ENCODE measurements around the gene SYNGR2.
"Not testable (repeated sequence)": the region's sequence is repeated elsewhere in the genome, so short reads cannot be mapped to it uniquely, and the experiment has no call there.

Gene SYNGR2

DNA sequence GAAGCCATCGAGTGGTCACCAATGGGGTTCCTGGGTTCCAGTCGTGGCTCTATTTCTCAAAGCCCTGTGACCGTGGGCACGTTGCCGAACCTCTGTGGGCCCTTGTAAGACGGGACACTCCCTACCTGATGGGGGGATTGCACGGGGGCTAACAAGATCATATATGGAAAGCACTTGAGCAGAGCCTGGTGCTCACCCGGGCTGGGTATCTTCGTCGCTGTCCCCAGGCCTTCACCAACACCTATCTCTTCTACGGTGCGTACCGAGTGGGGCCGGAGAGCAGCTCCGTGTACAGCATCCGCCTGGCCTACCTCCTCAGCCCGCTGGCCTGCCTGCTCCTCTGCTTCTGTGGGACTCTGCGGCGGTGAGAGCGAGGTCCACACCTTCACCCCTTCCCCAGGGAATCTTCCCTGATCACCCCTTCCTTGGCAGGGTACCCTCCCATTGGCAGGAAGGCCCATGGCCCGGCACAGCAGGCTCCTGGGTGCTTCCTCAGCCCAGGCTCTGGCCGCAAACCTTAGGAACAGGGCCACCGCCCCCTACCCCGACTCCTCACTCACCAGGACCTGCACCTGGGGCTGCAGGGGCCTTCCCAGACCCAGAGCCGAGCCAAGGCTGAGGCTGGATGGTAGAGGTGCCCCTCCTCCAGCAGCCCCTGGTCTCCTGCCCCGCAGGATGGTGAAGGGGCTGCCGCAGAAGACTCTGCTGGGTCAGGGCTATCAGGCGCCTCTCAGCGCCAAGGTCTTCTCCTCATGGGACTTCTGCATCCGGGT is 35.0 kb upstream of the SYNGR2 start:
- DNase-seq: no peak
- TF ChIP-seq POLR2A (IDR thresholded peaks at IDR 0.05; ENCODE audit: low read length) (no peak), GATA1 (IDR thresholded peaks at IDR 0.05; ENCODE audit: low read depth, low read length) (no peak)

GRCh38 chr17:78133971-78134898 is 34.1 kb upstream of the SYNGR2 start:
- no peak for TF ChIP-seq GATA1 (IDR thresholded peaks at IDR 0.05; ENCODE audit: low read depth, low read length)
- TF ChIP-seq POLR2A (IDR thresholded peaks at IDR 0.05; ENCODE audit: low read length): no peak
- DNase-seq: peak; percentile 75 to 76

DNA sequence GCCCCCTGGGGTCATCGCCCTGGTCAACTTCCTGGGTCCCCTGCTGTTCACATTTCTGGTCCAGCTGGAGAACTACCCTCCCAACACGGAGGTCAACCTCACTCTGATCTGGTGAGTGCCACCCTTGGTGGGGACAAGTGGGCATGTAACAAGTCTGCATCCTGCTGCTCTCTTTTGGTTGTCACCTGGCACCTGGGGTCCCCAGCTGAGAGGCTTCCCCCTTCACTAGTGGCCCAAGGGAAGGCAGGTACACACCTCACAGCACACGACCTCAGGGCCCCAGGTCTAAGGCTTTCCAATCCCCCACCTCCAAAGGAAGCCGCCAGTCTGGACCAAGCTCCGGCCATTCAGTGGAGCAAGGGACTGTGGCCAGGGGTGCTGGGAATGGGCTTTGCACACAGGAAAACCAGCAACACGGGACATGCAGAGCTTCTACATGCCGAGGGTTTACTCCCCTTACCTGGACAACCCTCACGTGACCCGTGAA is 33.4 kb upstream of the SYNGR2 start:
- DNase-seq: no peak
- no peak for TF ChIP-seq GATA1 (IDR thresholded peaks at IDR 0.05; ENCODE audit: low read depth, low read length)

DNA sequence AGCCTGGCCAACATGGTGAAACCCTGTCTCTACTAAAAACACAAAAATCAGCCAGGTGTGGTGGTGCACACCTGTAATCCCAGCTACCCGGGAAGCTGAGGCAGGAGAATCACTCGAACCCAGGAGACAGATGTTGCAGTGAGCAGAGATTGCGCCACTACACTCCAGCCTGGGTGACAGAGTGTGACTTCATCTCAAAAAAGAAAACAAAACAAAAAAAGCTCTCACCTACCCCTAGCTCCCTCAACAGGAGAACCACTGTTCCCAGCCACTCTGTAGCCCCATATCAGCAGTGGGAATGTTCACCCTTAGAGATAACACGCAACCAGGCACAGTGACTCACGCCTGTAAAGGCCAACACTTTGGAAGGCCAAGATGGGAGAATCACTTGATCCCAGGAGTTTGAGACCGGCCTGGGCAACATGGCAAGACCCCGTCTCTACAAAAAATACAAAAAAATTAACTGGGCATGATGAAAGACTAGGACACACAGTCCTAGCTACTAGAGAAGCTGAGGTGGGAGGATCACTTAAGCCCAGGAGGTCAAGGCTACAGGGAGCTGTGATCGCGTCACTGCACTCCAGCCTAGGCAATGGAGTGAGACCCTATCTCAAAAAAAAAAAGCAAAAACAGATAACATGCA is 32.4 kb upstream of the SYNGR2 start:
- no peak for TF ChIP-seq GATA1 (IDR thresholded peaks at IDR 0.05; ENCODE audit: low read depth, low read length)
- no peak for TF ChIP-seq POLR2A (IDR thresholded peaks at IDR 0.05; ENCODE audit: low read length)
- peak in 1 of 2 experiments; percentile 60 for DNase-seq

- TF ChIP-seq POLR2A (IDR thresholded peaks at IDR 0.05; ENCODE audit: low read length) (no peak), GATA1 (IDR thresholded peaks at IDR 0.05; ENCODE audit: low read depth, low read length) (no peak)
- DNase-seq: peak; percentile 46 to 47
Measured at GRCh38 chr17:78137392-78138203, 30.8 kb upstream of the SYNGR2 start.

- no peak for DNase-seq
- no peak for TF ChIP-seq POLR2A (IDR thresholded peaks at IDR 0.05; ENCODE audit: low read length)
Measured at GRCh38 chr17:78138204-78139060, 29.9 kb upstream of the SYNGR2 start.

DNA sequence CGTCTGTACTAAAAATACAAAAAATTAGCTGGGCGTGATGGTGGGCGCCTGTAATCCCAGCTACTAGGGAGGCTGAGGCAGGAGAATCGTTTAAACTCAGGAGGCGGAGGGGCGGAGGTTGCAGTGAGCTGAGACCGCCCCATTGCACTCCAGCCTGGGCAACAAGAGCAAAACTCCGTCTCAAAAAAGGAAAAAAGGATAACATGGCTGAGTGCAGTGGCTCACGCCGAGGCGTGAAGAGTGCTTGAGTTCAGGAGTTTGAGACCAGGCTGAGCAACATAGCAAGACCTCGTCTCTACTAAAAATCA is 28.6 kb upstream of the SYNGR2 start:
- DNase-seq: not testable (repeated sequence)

DNA sequence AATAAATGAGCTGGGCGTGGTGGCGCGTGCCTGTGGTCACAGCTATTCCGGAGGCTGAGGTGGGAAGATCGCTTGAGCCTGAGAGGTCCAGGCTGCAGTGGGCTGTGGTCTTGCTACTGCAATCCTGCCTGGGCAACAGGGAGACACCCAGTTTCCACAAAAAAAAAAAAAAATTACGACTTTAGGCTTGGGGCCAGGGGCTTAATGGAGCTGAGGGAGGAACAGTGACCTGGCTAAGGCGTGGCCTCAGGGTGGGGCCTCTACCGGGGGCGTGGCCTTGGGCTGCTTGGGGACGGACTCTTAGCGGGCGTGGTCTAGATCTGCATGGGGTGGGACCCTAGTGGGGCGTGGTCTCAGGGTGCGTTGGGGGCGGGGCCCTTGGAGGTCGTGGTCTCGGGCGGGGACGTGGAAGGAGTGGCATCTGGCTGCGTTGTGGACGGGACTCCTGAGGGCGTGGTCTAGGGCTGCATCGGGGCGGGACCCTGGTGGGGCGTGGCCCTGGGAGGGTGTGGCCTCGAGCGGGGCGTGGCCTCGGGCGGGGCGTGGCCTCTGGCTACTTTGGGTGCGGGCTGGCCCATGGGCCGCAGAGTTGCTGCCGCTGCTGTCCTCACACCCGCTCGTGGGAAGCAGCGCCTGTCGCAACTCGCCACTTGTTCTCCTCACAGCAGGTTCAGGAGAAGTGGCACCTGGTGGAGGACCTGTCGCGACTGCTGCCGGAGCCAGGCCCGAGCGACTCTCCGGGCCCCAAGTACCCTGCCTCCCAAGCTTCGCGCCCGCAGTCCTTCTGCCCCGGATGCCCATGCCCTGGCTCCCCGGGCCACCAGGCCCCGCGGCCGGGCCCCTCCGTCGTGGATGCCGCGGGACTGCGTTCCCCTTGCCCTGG is 28.0 kb upstream of the SYNGR2 start:
- peak; percentile 98 to 99 for DNase-seq
- TF ChIP-seq POLR2A (IDR thresholded peaks at IDR 0.05; ENCODE audit: low read length): peak; percentile 45
- no peak for TF ChIP-seq GATA1 (IDR thresholded peaks at IDR 0.05; ENCODE audit: low read depth, low read length)

DNA sequence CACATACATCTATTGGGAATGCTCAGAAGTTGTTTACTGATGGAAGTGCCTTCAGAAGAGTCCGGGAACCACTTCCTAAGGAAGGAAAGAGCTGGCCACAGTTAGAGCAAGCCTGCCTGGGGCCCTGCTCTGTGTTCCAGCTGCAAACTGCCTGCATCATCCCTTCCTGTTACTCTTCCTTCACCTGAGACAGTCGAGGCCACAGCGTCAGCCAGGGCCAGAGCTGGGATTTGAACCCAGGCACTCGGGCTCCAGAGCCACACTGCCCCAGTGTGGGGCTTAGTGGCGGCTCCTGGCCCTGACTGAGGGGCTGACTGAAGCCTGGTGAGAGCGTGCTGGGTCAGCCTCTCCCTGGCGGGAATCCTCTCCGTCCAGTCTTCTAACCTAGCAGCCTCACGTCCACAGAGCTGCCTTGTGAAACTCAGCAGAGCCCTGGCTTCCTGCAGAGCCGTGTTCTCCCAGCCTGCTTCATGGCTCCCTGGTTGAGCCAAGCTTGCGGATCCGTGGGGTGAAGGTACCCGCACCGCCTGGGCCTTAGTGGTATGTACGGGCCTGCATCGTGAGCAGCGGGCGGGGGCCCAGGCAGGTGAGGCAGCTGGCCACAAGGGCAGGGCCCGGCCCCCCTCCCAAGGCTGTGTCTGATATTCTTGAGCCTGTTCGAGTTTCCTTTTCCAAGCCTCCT is 26.8 kb upstream of the SYNGR2 start:
- no peak for DNase-seq
- TF ChIP-seq GATA1 (IDR thresholded peaks at IDR 0.05; ENCODE audit: low read depth, low read length) (no peak), POLR2A (IDR thresholded peaks at IDR 0.05; ENCODE audit: low read length) (no peak)

DNA sequence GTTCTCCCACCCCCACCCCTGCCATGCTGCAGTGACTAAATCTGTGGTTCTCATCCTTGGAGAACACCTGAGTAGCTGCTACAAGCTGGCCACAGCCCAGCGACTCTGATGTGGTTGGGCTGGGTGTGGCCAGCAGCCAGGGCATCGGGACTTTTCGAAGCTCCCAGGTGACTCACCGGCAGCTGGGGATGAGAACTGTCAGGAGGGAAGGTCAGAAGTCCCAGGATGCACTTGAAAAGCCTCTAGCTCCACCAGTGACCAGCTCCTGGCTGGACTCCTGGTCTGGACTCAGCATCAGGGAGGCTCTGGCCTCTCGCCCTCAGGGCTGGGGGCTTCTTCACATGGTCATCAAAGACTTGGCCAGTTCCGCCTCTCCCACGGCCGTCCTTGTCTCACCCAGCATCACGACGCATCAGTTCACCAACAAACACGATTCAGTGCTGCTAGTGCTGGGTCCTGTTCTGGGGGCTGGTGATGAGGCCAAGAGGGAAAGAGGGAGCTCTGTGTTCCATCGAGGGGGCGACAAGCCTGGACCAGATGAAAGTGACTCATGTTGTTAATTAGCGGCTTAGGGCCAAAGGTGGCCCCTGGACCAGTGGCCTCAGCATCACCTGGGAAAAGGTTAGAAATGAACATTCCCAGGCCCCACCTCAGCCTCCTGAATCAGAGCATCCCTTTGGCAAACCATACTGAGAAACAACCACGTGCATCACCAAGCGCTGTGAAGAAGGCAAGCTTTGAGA is 26.1 kb upstream of the SYNGR2 start:
- DNase-seq: no peak
- no peak for TF ChIP-seq POLR2A (IDR thresholded peaks at IDR 0.05; ENCODE audit: low read length)
- no peak for TF ChIP-seq GATA1 (IDR thresholded peaks at IDR 0.05; ENCODE audit: low read depth, low read length)
